ENCODE results near the gene JPH4. TPM values are rescaled to one million over a fixed set of nuclear protein-coding genes. Genes with fewer than 3 reads are reported as not detected.
A peak's percentile ranks its signal among the peaks of the same experiment; 100 is the strongest.

JPH4 gene
- total and polyA plus RNA-seq, 12 donors, result 0.42 to 35.8 (median 4.7) TPM

GRCh38 chr14:23572524-23572828, 6.1 kb downstream of the JPH4 start:
- H3K36me3 ChIP-seq (replicated peaks in 1 of 2), result no peaks in the 10 kb centered on the region
- peaks cover 4 to 9% of the 10 kb centered on the region in 2 donors for H3K4me1 ChIP-seq (replicated peaks in 1 of 2)
- 48 to 66% (median 52%) methylated on average over 4 of the region's 4 CpGs for WGBS, 4 donors
- DNase-seq, result peak in 1 of 7 donors; percentile 12
- H3K9me3 ChIP-seq (replicated peaks in 1 of 3), result no peaks in the 10 kb centered on the region
- H3K27me3 ChIP-seq, result peaks cover 30% of the 10 kb centered on the region
- TF ChIP-seq POLR2A (IDR thresholded peaks at IDR 0.05) (no peak), CTCF (IDR thresholded peaks at IDR 0.05) (no peak)
- peak overlapping the region in 2 of 5 donors; percentile 47 to 68 for H3K27ac ChIP-seq
- intact Hi-C loops (cut with DNase I), result no loop called here
- no peak overlapping the region for H3K4me3 ChIP-seq

- no peaks in the 10 kb centered on the region for H3K9me3 ChIP-seq (replicated peaks in 1 of 3)
- H3K4me3 ChIP-seq, result no peak overlapping the region
- intact Hi-C loops (cut with DNase I), result no loop called here
- H3K4me1 ChIP-seq (replicated peaks in 1 of 2), result peaks cover 5 to 7% of the 10 kb centered on the region in 2 donors
- DNase-seq, result peak in 2 of 7 donors; percentile 13 to 50
- H3K27ac ChIP-seq, result peak overlapping the region in 2 of 5 donors; percentile 47 to 68
- 55 to 61% (median 59%) methylated on average over 9 to 14 of the region's 14 CpGs for WGBS, 4 donors
- H3K27me3 ChIP-seq, result peaks cover 24% of the 10 kb centered on the region
- TF ChIP-seq POLR2A (IDR thresholded peaks at IDR 0.05), result no peak
- no peak for TF ChIP-seq CTCF (IDR thresholded peaks at IDR 0.05)
- H3K36me3 ChIP-seq (replicated peaks in 1 of 2), result no peaks in the 10 kb centered on the region
Observed at GRCh38 chr14:23571701-23572523, 6.7 kb downstream of the JPH4 start.

GRCh38 chr14:23570806-23571483, 7.6 kb downstream of the JPH4 start:
- 76 to 83% (median 82%) methylated on average over 5 to 23 of the region's 23 CpGs for WGBS, 4 donors
- intact Hi-C loops (cut with DNase I), result no loop called here
- TF ChIP-seq CTCF (IDR thresholded peaks at IDR 0.05) (no peak), POLR2A (IDR thresholded peaks at IDR 0.05) (no peak)
- Histone ChIP-seq H3K4me3 (no peak overlapping the region), H3K27me3 (peaks cover 14% of the 10 kb centered on the region), H3K4me1 (replicated peaks in 1 of 2) (peaks cover 5 to 10% of the 10 kb centered on the region in 2 donors), H3K9me3 (replicated peaks in 1 of 3) (no peaks in the 10 kb centered on the region), H3K36me3 (replicated peaks in 1 of 2) (no peaks in the 10 kb centered on the region), H3K27ac (no peak overlapping the region)
- DNase-seq, result peak in 1 of 7 donors; percentile 54

- peaks cover 5 to 10% of the 10 kb centered on the region in 2 donors for H3K4me1 ChIP-seq (replicated peaks in 1 of 2)
- peak overlapping the region in 1 of 5 donors; percentile 34 for H3K27ac ChIP-seq
- DNase-seq, result peak in 2 of 7 donors; percentile 35 to 86
- 70 to 82% (median 72%) methylated on average over 6 to 7 of the region's 7 CpGs for WGBS, 4 donors
- H3K9me3 ChIP-seq (replicated peaks in 1 of 3), result no peaks in the 10 kb centered on the region
- intact Hi-C loops (cut with DNase I), result loop anchor here (10.0 kb wide), 2 partner anchors 235 to 245 kb away; partner anchors contain the start of gene PABPN1 (in 1 of the 2)
- no peak overlapping the region for H3K4me3 ChIP-seq
- H3K27me3 ChIP-seq, result peaks cover 2% of the 10 kb centered on the region
- no peak for TF ChIP-seq POLR2A (IDR thresholded peaks at IDR 0.05)
- TF ChIP-seq CTCF (IDR thresholded peaks at IDR 0.05), result no peak
- H3K36me3 ChIP-seq (replicated peaks in 1 of 2), result peaks cover 0 to 5% of the 10 kb centered on the region in 2 donors
Observed at GRCh38 chr14:23569443-23570151, 9.0 kb downstream of the JPH4 start.
